Neuronal stem cell (in vitro differentiated cells): ENCODE data around the gene RAD51B.

Experiments
- DNase-seq: peaks from one replicate; pipeline ENCODE4 v3.0.0-alpha.2; 2013; ENCODE audit warnings: low spot score
- H2AFZ ChIP-seq: one replicate; pipeline ENCODE4 v1.6.1; 2013; ENCODE audit warnings: mild to moderate bottlenecking, low read length, inconsistent platforms
- H2AK5ac ChIP-seq: 2 replicates; pipeline ENCODE4 v1.6.1; 2013; ENCODE audit warnings: low read depth, mild to moderate bottlenecking, inconsistent platforms, low read length, moderate library complexity, mixed read lengths
- H2BK120ac ChIP-seq: 2 replicates; pipeline ENCODE4 v1.6.1; 2013; ENCODE audit warnings: low read depth, mild to moderate bottlenecking, inconsistent platforms, low read length, moderate library complexity, mixed read lengths
- H2BK12ac ChIP-seq: one replicate; pipeline ENCODE4 v1.6.1; 2013; ENCODE audit warnings: low read length, inconsistent platforms
- H2BK15ac ChIP-seq: 2 replicates; pipeline ENCODE4 v1.6.1; 2013; ENCODE audit warnings: mild to moderate bottlenecking, low read length, inconsistent platforms, mixed read lengths
- H2BK5ac ChIP-seq: one replicate; pipeline ENCODE4 v1.6.1; 2013; ENCODE audit warnings: inconsistent platforms, mild to moderate bottlenecking, low read length, moderate library complexity
- H3K14ac ChIP-seq: one replicate; pipeline ENCODE4 v1.6.1; 2013; ENCODE audit warnings: low read length, inconsistent platforms
- H3K18ac ChIP-seq: 2 replicates; pipeline ENCODE4 v1.6.1; 2013; ENCODE audit warnings: low read length, inconsistent platforms
- H3K23ac ChIP-seq: 2 replicates; pipeline ENCODE4 v1.6.1; 2013; ENCODE audit warnings: low read depth, mild to moderate bottlenecking, mixed read lengths, low read length, inconsistent platforms; ENCODE audit not compliant: poor library complexity
- H3K27ac ChIP-seq: replicated peaks from 3 replicates; pipeline ENCODE4 v1.5.1; 2013; ENCODE audit warnings: low read length, inconsistent platforms
- H3K27me3 ChIP-seq, 3 experiments: 2 replicates each; pipeline ENCODE4 v1.6.1; 2013; ENCODE audit warnings: low read length in 3 of 3, mild to moderate bottlenecking in 2 of 3, inconsistent platforms in 1 of 3, low read depth in 1 of 3, mixed read lengths in 1 of 3, moderate library complexity in 1 of 3; ENCODE audit not compliant: control insufficient read depth in 3 of 3, insufficient read depth in 3 of 3
- H3K36me3 ChIP-seq, 2 donors: replicated peaks in 1 of 2; 2 replicates each; pipeline ENCODE4 v1.6.1; 2013; ENCODE audit warnings: low read length in 2 of 2; ENCODE audit not compliant: control insufficient read depth in 2 of 2, insufficient read depth in 2 of 2
- H3K4ac ChIP-seq: 2 replicates; pipeline ENCODE4 v1.6.1; 2013; ENCODE audit warnings: inconsistent platforms, mild to moderate bottlenecking, low read length, moderate library complexity
- H3K4me1 ChIP-seq, 2 donors: 1 replicate in 1 of 2; 2 replicates in 1 of 2; pipeline ENCODE4 v1.6.1; 2013; ENCODE audit warnings: low read length in 2 of 2, low read depth in 1 of 2; ENCODE audit not compliant: control insufficient read depth in 2 of 2, insufficient read depth in 1 of 2
- H3K4me2 ChIP-seq: one replicate; pipeline ENCODE4 v1.6.1; 2013; ENCODE audit warnings: mild to moderate bottlenecking, low read length, inconsistent platforms; ENCODE audit not compliant: insufficient read depth, poor library complexity, severe bottlenecking
- H3K4me3 ChIP-seq, 2 donors: 2 replicates each; pipeline ENCODE4 v1.5.1; 2013; ENCODE audit warnings: low read length in 2 of 2, mild to moderate bottlenecking in 2 of 2, inconsistent platforms in 1 of 2, moderate library complexity in 1 of 2
- H3K79me1 ChIP-seq: one replicate; pipeline ENCODE4 v1.6.1; 2013; ENCODE audit warnings: low read depth, mild to moderate bottlenecking, inconsistent platforms, low read length, moderate library complexity
- H3K9ac ChIP-seq: one replicate; pipeline ENCODE4 v1.6.1; 2013; ENCODE audit warnings: mild to moderate bottlenecking, low read depth, low read length, inconsistent platforms; ENCODE audit not compliant: poor library complexity
- H3K9me3 ChIP-seq, 2 donors: replicated peaks in 1 of 2; 2 replicates each; pipeline versions ENCODE3 to v1.6.1; 2013; ENCODE audit warnings: low read length in 2 of 2, mild to moderate bottlenecking in 2 of 2, inconsistent platforms in 1 of 2, low read depth in 1 of 2, mixed read lengths in 1 of 2, moderate library complexity in 1 of 2; ENCODE audit not compliant: control insufficient read depth in 2 of 2, insufficient read depth in 1 of 2
- H4K8ac ChIP-seq: one replicate; pipeline ENCODE4 v1.6.1; 2013; ENCODE audit warnings: low read depth, mild to moderate bottlenecking, inconsistent platforms, low read length, moderate library complexity
- H4K91ac ChIP-seq: one replicate; pipeline ENCODE4 v1.6.1; 2013; ENCODE audit warnings: low read length, low read depth, mild to moderate bottlenecking, inconsistent platforms; ENCODE audit not compliant: poor library complexity
- WGBS, 2 donors: extraction: QIAGEN DNeasy Blood & Tissue Kit; methylation state at CpG; one replicate each; pipeline ENCODE4 v1.1.7; 2013; ENCODE audit warnings: missing lambda C conversion rate in 2 of 2, mixed read lengths in 1 of 2; ENCODE audit not compliant: insufficient read length in 2 of 2, insufficient replicate concordance in 1 of 2; ENCODE audit errors: extremely low coverage in 2 of 2; 5-methylcytosine and 5-hydroxymethylcytosine counted together

Gene RAD51B

GRCh38 chr14:68639758-68640574, 820.4 kb downstream of the RAD51B start:
- no peak overlapping the region for H2AFZ ChIP-seq

GRCh38 chr14:68643673-68644072, 824.1 kb downstream of the RAD51B start:
- WGBS, 2 donors: no CpG with 5 or more reads among the region's 2 CpGs

More at GRCh38 chr14:68639758-68640574, 820.4 kb downstream of the RAD51B start:
- no peak overlapping the region for H3K4ac ChIP-seq
- H3K4me2 ChIP-seq: no peak overlapping the region
- H3K9me3 ChIP-seq: peaks cover 13 to 31% of the 10 kb centered on the region in 2 donors
- no peak overlapping the region for H4K8ac ChIP-seq
- H3K27ac ChIP-seq: no peak overlapping the region
- H2BK12ac ChIP-seq: no peak overlapping the region
- peaks cover 14 to 17% of the 10 kb centered on the region in 2 donors for H3K4me1 ChIP-seq
- H2BK120ac ChIP-seq: no peak overlapping the region
- H3K14ac ChIP-seq: no peak overlapping the region
- no CpG with 5 or more reads among the region's 10 CpGs for WGBS, 2 donors
- no peak overlapping the region for H3K4me3 ChIP-seq
- H3K18ac ChIP-seq: no peak overlapping the region
- no peak overlapping the region for H2AK5ac ChIP-seq
- no peaks in the 10 kb centered on the region for H3K79me1 ChIP-seq
- no peak overlapping the region for H2BK15ac ChIP-seq
- no peak overlapping the region for H4K91ac ChIP-seq
- no peak overlapping the region for H2BK5ac ChIP-seq
- DNase-seq: no peak
- H3K23ac ChIP-seq: no peak overlapping the region
- no peaks in the 10 kb centered on the region for H3K36me3 ChIP-seq
- no peak overlapping the region for H3K9ac ChIP-seq
- H3K27me3 ChIP-seq: no peaks in the 10 kb centered on the region

GRCh38 chr14:68644101-68644500, 824.5 kb downstream of the RAD51B start:
- no peaks in the 10 kb centered on the region for H3K36me3 ChIP-seq
- no peak overlapping the region for H2BK120ac ChIP-seq
- H2AK5ac ChIP-seq: no peak overlapping the region
- no peak overlapping the region for H3K23ac ChIP-seq
- H3K79me1 ChIP-seq: no peaks in the 10 kb centered on the region
- peak overlapping the region; percentile 87 for H2BK15ac ChIP-seq
- H3K27ac ChIP-seq: no peak overlapping the region
- DNase-seq: no peak
- H3K4me3 ChIP-seq: no peak overlapping the region
- H2AFZ ChIP-seq: no peak overlapping the region
- peaks cover 0 to 2% of the 10 kb centered on the region in 2 donors for H3K4me1 ChIP-seq
- peaks cover 13 to 29% of the 10 kb centered on the region in 2 donors for H3K9me3 ChIP-seq
- H3K14ac ChIP-seq: no peak overlapping the region
- H4K8ac ChIP-seq: no peak overlapping the region
- H2BK5ac ChIP-seq: no peak overlapping the region
- H3K4me2 ChIP-seq: no peak overlapping the region
- H2BK12ac ChIP-seq: no peak overlapping the region
- no CpG with 5 or more reads among the region's 1 CpG for WGBS, 2 donors
- H3K4ac ChIP-seq: no peak overlapping the region
- H4K91ac ChIP-seq: no peak overlapping the region
- no peak overlapping the region for H3K9ac ChIP-seq
- no peak overlapping the region for H3K18ac ChIP-seq
- no peaks in the 10 kb centered on the region for H3K27me3 ChIP-seq

More at GRCh38 chr14:68643673-68644072, 824.1 kb downstream of the RAD51B start:
- H3K4me2 ChIP-seq: no peak overlapping the region
- no peak overlapping the region for H3K23ac ChIP-seq
- H3K9me3 ChIP-seq: peaks cover 13 to 31% of the 10 kb centered on the region in 2 donors
- no peak overlapping the region for H2AK5ac ChIP-seq
- H2BK15ac ChIP-seq: peak overlapping the region; percentile 87
- H3K4ac ChIP-seq: no peak overlapping the region
- no peak overlapping the region for H2AFZ ChIP-seq
- no peak for DNase-seq
- no peak overlapping the region for H4K8ac ChIP-seq
- H3K4me1 ChIP-seq: peaks cover 3 to 6% of the 10 kb centered on the region in 2 donors
- no peaks in the 10 kb centered on the region for H3K79me1 ChIP-seq
- H3K9ac ChIP-seq: no peak overlapping the region
- no peaks in the 10 kb centered on the region for H3K36me3 ChIP-seq
- H3K14ac ChIP-seq: no peak overlapping the region
- no peak overlapping the region for H4K91ac ChIP-seq
- H2BK120ac ChIP-seq: no peak overlapping the region
- no peak overlapping the region for H3K4me3 ChIP-seq
- no peak overlapping the region for H3K18ac ChIP-seq
- no peak overlapping the region for H2BK12ac ChIP-seq
- no peaks in the 10 kb centered on the region for H3K27me3 ChIP-seq
- no peak overlapping the region for H3K27ac ChIP-seq
- no peak overlapping the region for H2BK5ac ChIP-seq

- Histone ChIP-seq H3K4me2 (no peak overlapping the region), H2AFZ (no peak overlapping the region), H3K27me3 (no peaks in the 10 kb centered on the region), H4K8ac (no peak overlapping the region), H3K36me3 (no peaks in the 10 kb centered on the region), H3K18ac (no peak overlapping the region), H3K23ac (no peak overlapping the region), H2BK120ac (no peak overlapping the region), H4K91ac (no peak overlapping the region), H2BK12ac (no peak overlapping the region), H3K14ac (no peak overlapping the region), H3K4me3 (no peak overlapping the region), H2AK5ac (no peak overlapping the region), H3K9ac (no peak overlapping the region), H2BK15ac (no peak overlapping the region), H3K9me3 (peaks cover 10 to 20% of the 10 kb centered on the region in 2 donors), H2BK5ac (no peak overlapping the region), H3K27ac (no peak overlapping the region), H3K79me1 (no peaks in the 10 kb centered on the region), H3K4me1 (no peaks in the 10 kb centered on the region), H3K4ac (no peak overlapping the region)
- no CpG with 5 or more reads among the region's 2 CpGs for WGBS, 2 donors
- DNase-seq: no peak
Measured at GRCh38 chr14:68645371-68645770, 825.8 kb downstream of the RAD51B start.
